ENCODE data around the gene MNS1. TPM values are rescaled to one million over a fixed set of nuclear protein-coding genes. Genes with fewer than 3 reads are reported as not detected.

The MNS1 gene
- total and polyA plus RNA-seq, 2 experiments from 2014 or later, result 2.9 to 16.9 TPM

GRCh38 chr15:56383010-56383409 lies 81.9 kb downstream of the MNS1 start:
- peaks cover 25% of the 10 kb centered on the region; the same call in 2 of the 3 replicates for H3K36me3 Mint-ChIP-seq (ENCODE audit: low read depth)
- no peaks in the 10 kb centered on the region; the same call in 2 of the 3 replicates for H3K9me3 Mint-ChIP-seq
- Histone ChIP-seq H2AFZ (no peak overlapping the region), H3K9me2 (ENCODE audit: insufficient read depth) (no peaks in the 10 kb centered on the region), H3K36me3 (ENCODE audit: insufficient read depth) (no peaks in the 10 kb centered on the region), H4K20me1 (replicated peaks; ENCODE audit: insufficient read depth) (no peaks in the 10 kb centered on the region), H3F3A (replicated peaks; ENCODE audit: low read depth) (no peaks in the 10 kb centered on the region), H3K27ac (ENCODE audit: low read depth) (no peak overlapping the region; the same call in 1 of the 2 replicates), H3K4me3 (no peak overlapping the region), H3K27me3 (ENCODE audit: insufficient read depth) (no peaks in the 10 kb centered on the region), H3K79me2 (replicated peaks; ENCODE audit: insufficient read depth) (no peaks in the 10 kb centered on the region), H3K4me2 (no peak overlapping the region), H3K4me1 (ENCODE audit: insufficient read depth) (no peaks in the 10 kb centered on the region)
- ATAC-seq (no peak), DNase-seq (ENCODE audit: low spot score) (no peak)
- TF ChIP-seq, protein P1, sequence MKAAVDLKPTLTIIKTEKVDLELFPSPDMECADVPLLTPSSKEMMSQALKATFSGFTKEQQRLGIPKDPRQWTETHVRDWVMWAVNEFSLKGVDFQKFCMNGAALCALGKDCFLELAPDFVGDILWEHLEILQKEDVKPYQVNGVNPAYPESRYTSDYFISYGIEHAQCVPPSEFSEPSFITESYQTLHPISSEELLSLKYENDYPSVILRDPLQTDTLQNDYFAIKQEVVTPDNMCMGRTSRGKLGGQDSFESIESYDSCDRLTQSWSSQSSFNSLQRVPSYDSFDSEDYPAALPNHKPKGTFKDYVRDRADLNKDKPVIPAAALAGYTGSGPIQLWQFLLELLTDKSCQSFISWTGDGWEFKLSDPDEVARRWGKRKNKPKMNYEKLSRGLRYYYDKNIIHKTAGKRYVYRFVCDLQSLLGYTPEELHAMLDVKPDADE (IDR thresholded peaks at IDR 0.05), result no peak
- TF ChIP-seq CREB1 (CRISPR knock-in tag; IDR thresholded peaks at IDR 0.05; ENCODE audit: low read depth) (no peak), EZH2 (IDR thresholded peaks at IDR 0.05; ENCODE audit: low read depth, unreplicated experiment) (no peak), JUNB (IDR thresholded peaks at IDR 0.05; ENCODE audit: unreplicated experiment) (no peak), ZNF331 (CRISPR knock-in tag; IDR thresholded peaks at IDR 0.05; ENCODE audit: low read depth) (no peak)
- H3K4me1 Mint-ChIP-seq, result no peaks in the 10 kb centered on the region
- H3K4me3 Mint-ChIP-seq, result no peak overlapping the region
- peaks cover 1% of the 10 kb centered on the region for H3K27me3 Mint-ChIP-seq (ENCODE audit: insufficient read depth, low read depth, poor library complexity)
- H3K27ac Mint-ChIP-seq, result no peak overlapping the region; the same call in 1 of the 2 replicates

Other genes starting within 250 kb of the MNS1 start
- gene RFX7, start 221.3 kb downstream of the MNS1 start, total RNA-seq (2014; rRNA removed; shearing (Covaris generic)), result 33.6 TPM in 2 replicates
- 15.8 and 17.6 TPM in 2 replicates for gene RFX7, start 221.3 kb downstream of the MNS1 start, polyA plus RNA-seq (2016; fragmentation: Nextera tagmentation; extraction: Ambion mirVana)
- 13.9 and 19.6 TPM in 2 replicates for gene TEX9, start 99.7 kb downstream of the MNS1 start, total RNA-seq (2014; rRNA removed; shearing (Covaris generic))
- 16.1 and 21.8 TPM in 2 replicates for gene TEX9, start 99.7 kb downstream of the MNS1 start, polyA plus RNA-seq (2016; fragmentation: Nextera tagmentation; extraction: Ambion mirVana)

Measured in GM23338 (cell line).